NCI-H460 (cell line): ENCODE measurements around the gene PUSL1. TPM values are rescaled to one million over a fixed set of nuclear protein-coding genes. Genes with fewer than 3 reads are reported as not detected.
"Not testable (repeated sequence)": the region's sequence is repeated elsewhere in the genome, so short reads cannot be mapped to it uniquely, and the experiment has no call there.

Experiments used
- DNase-seq: peaks from one replicate; pipeline ENCODE4 v3.0.0-alpha.2; 2016; ENCODE audit warnings: low read depth; ENCODE audit errors: extremely low read depth
- total RNA-seq: library from RNA; depleted of rRNA; stranded (reverse); fragments of >200 nt; shearing (Covaris generic); gene quantifications from 2 replicates; pipeline ENCODE4 v1.2.3, GENCODE V29; 2014

The PUSL1 gene
- total RNA-seq, 1 experiment from 2014 or later: 13.1 TPM

DNA sequence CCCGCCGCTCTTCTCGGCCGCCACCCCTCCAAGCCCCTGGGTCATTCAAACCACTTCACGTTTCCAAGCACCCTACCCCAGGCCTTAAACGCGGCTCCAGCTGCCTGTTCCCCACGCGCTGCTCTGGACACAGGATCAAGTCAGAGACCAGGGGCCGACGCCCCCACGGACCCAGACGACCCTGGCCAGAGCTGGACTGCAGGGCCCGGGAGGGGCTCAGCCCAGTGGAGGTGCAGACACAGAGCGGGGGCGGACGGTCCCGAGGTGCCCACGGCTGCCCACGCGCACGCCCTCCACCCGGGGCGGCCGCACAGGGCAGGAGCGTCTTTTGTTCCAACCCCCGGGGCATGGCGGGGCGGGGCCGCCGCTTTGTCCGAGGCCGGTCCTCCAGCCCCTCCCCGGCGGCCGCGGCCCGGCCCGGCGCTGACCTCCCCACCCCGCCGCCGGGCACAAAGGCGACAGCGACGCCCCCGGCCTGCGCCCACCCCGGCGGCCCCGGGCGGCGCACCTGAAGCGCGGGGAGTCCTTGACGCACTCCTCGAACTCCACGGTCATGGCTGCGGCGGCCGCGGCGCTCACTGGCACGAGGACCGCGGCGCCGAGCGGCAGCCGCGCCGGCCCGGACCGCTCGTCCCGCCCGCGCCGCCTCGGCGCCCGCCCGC, 1.0 kb upstream of the PUSL1 start:
- no peak for DNase-seq

GRCh38 chr1:1308756-1309250, 406 bp downstream of the PUSL1 start:
- DNase-seq: no peak

DNA sequence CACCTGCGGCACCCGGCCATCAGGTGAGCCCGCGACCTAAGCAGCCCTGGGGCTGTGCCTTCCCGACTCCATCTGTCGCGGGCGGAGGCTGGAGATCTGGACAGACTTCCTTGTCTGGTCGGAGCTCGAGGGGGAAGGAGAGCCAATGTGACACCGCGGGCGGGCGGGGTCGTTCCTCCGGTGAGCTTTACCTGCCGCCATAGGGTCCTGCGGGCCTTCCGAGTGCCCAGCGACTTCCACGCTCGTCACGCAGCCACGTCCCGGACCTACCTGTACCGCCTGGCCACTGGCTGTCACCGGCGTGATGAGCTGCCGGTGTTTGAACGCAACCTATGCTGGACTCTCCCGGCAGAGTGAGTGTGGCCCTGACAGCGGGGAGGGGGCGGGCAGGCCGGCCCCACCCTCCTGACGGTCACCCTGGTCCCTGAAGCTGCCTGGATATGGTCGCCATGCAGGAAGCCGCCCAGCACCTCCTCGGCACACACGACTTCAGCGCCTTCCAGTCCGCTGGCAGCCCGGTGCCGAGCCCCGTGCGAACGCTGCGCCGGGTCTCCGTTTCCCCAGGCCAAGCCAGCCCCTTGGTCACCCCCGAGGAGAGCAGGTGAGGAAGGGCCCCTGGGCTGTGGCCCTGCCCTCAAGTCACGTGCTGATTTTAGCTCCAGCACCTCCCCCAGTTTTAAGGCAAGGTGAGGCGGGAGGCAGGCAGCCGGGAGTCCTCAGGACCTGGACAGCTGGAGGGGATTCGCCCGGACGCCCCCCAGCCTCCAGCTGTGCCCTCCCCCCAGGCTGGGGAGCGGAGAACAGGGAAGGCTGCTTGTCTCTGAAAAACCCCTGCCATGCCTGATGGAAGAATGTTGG, 1.1 kb downstream of the PUSL1 start:
- DNase-seq: no peak

GRCh38 chr1:1310109-1310385, 1.6 kb downstream of the PUSL1 start:
- no peak for DNase-seq

GRCh38 chr1:1310476-1311053, 2.2 kb downstream of the PUSL1 start:
- no peak for DNase-seq

GRCh38 chr1:1311107-1312104, 3.0 kb downstream of the PUSL1 start:
- no peak for DNase-seq

- DNase-seq: no peak
These were observed 4.3 kb downstream of the PUSL1 start for GRCh38 chr1:1312450-1313314.

DNA sequence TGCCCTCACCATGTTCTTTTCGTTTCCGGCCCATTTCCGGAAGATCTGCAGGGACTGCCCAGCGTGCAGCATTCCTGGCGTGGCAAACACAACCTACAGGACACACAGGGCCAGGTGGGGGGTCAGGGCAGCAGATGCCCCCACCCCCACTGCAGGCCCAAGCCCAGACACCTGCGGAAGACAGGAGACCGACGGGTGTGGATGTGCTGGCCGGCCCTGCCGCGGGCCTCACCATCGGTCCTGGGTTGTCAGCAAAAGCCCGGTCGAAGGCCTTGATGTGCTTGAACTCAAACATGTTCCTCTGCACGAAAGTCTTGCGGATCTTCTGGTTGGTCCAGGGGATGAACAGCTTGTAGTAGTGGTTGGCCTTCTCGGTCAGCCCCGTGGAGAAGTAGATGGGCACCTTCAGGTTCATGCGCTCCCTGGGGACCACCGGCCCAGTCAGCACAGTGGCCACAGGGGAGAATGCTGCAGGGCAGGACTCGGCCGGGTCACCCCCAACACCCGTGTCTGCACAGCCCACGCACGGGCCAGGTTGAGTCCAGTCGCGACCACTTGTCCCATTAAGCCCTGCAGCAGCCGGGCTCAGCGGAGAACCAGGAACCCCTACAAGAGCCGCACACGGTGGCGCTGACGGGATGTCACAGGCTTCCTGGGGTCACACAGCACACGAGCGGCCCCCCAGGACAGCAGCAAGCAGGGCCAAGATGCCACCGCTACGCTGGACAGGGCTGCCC, 5.3 kb downstream of the PUSL1 start:
- DNase-seq: no peak

DNA sequence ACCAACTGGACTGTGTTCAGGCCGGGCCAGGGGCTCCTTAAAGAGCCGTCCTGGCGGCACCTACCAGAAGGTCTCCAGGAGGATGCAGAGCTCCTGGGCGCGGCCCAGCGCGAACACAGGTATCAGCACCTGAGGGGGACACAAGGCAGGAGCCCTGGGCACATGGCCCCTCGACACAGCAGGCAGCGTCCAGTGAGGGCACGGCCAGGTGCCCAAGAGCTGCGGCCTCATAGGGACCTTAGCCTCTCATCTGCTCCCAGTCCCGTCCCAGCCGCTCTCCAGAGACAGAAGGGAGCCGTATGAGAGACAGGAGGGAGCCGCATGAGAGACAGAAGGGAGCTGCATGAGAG, 5.8 kb downstream of the PUSL1 start:
- no peak for DNase-seq

DNA sequence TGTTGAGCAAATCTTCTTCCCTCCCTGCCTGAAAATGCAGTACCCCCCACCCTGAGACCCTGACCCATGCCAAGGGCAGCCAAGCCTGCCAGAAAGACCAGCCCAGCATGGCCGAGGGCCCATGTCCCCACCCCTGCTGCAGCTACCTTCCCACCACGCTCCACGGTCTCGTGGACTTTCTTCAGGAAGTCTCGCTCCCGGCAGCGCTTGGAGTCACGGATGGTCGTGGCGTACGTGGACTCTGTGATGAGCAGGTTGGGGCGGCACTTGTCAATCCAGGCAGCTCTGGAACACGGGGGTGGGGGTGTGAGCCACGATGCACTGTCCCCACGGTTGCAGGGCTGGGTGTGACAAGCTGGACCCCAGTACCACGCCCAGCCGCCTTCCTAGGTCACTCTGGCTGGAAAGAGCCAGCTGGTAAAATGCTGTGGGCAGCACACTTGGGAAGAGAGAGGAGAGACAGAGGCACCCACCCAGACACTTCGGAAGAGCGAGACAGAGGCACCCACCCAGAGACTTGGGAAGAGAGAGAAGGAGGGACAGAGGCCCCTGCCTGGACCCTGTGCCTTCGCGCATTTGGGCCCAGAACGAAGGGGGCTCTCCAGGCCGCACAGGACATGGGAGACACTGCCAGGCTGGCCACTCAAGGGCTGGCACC, 6.4 kb downstream of the PUSL1 start:
- DNase-seq: no peak

DNA sequence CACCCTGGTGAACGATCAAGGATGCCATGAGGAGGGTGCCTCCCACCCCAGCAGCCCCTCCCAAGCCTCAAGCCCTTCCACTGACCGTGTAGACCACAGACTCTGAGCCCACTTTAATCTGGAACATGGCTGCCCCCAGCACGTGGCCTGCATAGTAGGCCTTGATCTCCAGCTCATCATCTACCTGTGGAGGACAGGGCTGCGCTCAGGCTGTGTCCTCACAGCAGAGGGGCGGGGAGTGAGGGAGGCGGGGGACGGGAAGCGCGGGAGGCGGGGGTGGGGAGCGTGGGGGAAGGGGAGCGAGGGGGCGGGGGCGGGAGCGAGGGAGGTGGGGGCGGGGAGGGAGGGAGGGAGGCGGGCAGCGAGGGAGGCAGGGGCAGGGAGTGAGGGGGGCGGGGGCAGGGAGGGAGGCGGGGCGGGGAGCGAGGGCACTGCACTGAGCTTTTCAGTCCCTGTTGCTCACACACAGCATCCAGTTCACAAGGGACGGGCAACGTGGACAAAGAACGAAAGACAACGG, 7.1 kb downstream of the PUSL1 start:
- DNase-seq: no peak

- not testable (repeated sequence) for DNase-seq
These were observed 7.8 kb downstream of the PUSL1 start for GRCh38 chr1:1316199-1316598.

DNA sequence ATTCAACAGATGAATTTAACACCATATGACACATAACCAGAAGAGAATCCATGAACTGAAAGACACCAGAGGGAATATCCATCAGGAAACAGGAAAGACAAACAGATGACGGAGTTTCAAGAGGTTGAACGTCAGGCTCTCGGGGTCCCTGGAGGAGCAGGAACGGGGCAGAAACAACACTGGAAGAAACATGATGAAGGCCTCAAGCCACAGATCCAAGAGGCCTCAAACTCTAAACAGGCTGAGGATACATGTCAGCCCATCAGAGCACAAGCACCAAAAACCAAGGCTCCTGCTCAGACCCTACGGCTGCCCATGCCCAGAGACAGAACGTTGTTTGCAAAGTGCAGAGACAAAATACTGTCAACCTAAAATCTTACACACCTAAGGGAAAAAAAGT, 9.0 kb downstream of the PUSL1 start:
- DNase-seq: no peak

DNA sequence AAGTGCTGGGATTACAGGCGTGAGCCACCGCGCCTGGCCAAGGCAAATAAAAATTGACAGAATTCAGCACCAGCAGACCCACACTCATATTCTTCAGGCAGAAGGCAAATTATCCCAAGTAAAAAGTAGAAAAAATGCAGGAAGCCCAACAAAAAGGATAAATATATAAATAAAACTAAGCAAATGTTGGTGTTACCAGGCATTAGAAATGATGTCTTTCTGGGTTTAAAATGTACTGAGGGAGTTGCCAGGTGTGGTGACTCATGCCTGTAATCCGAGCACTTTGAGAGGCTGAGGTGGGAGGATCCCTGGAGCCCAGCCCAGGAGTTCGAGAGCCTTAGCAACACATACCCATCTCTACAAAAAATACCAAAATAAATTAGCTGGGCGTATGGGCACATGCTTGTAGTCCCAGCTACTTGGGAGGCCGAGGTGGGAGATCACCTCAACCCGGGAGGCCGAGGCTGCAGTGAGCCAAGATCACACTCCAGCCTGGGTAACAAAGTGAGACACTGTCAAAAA, 9.8 kb downstream of the PUSL1 start:
- DNase-seq: no peak

- DNase-seq: no peak
These were observed 10.6 kb downstream of the PUSL1 start for GRCh38 chr1:1318777-1319645.

DNA sequence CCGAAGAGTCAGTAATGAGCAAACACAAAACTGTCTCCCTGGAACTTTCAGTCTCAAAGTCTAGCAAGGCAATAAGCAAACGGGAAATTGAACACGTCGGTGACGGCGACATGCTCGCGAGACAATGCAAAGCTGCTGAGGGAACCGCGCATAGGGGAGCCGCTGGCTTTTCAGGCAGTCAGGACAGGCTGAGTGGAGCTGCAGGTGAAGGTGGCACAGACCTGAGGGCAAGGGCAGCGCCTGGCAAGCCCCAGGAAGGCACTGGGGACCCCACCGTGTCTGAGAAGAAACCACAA, 11.2 kb downstream of the PUSL1 start:
- no peak for DNase-seq

DNA sequence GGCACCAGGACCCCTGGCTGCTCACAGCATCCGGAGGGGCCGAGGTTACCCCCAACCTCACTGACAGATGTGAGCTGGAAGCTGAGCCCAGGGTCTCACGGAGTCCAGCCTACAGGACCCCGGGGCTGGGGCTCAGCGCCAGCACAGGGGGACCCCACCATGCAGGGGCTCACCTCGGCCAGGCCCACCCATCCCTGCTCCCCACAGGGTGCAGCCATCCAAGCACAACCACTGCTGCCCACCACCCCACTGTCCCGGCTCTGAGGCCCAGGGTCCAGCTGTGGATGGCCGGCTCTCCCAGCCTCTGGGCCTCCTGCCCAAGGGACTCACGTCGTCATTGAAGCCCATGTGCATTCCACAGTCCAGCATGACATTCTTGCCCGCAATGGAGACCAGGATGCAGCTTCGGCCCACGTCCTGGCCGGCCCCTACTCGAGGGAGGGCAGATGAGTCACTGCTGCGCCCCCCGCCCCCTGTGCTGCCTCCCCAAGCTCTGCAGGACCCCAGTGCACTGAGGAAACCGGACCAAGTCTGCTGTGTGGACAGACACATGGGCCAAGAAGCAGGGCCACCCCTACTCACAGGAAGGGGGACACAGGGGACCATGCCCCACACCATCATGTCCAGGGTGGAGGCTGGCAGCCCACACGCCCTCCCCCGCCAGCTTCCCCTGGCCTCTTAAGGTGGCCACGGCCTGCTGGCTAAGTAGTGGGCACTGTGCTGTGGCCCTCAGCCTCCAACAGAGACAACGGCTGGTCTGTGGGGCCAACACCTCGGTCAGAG, 12.5 kb downstream of the PUSL1 start:
- no peak for DNase-seq
